Measurements from ENCODE around the gene MYOF. TPM values are rescaled to one million over a fixed set of nuclear protein-coding genes. Genes with fewer than 3 reads are reported as not detected.

The MYOF gene
- polyA plus RNA-seq, 3 donors, result 9.7 to 29.1 (median 14.5) TPM

GRCh38 chr10:93378997-93379730 lies 103.0 kb downstream of the MYOF start:
- H3K27ac Mint-ChIP-seq, result peak overlapping the region; percentile 44 to 89 (median 76)
- 100% methylated on average over 1 of the region's 3 CpGs for WGBS (ENCODE audit: insufficient coverage)
- H3K4me2 ChIP-seq (replicated peaks; ENCODE audit: extremely low read depth, low read length, poor library complexity, severe bottlenecking), result no peak overlapping the region
- no peaks in the 10 kb centered on the region for H3K9me3 ChIP-seq (replicated peaks in 1 of 2; ENCODE audit: control insufficient read depth in 1 of 2, insufficient read depth in 1 of 2, low read length in 2 of 2)
- peaks cover 0 to 1% (median 0%) of the 10 kb centered on the region in 3 donors for H3K27me3 Mint-ChIP-seq (ENCODE audit: low read depth in 3 of 3)
- TF ChIP-seq CTCF (IDR thresholded peaks at IDR 0.05), result no peak
- intact Hi-C loops (cut with micrococcal nuclease), result loop anchor here in 1 of 2 donors (5.0 to 10.0 kb wide), 2 partner anchors 118 to 296 kb away; partner anchors contain the start of gene CEP55
- H3K4me1 Mint-ChIP-seq, result peaks cover 31% of the 10 kb centered on the region
- peak; percentile 43 to 83 (median 46) for DNase-seq
- H3K4me1 ChIP-seq (ENCODE audit: control insufficient read depth in 1 of 2, insufficient read depth in 2 of 2, low read length in 2 of 2), result peaks cover 29 to 33% of the 10 kb centered on the region in 2 donors
- H3K4me3 Mint-ChIP-seq, result no peak overlapping the region
- H2AFZ ChIP-seq (ENCODE audit: insufficient read depth, low read depth, low read length, poor library complexity, severe bottlenecking), result no peak overlapping the region
- no peak overlapping the region for H3K9ac ChIP-seq (ENCODE audit: insufficient read depth, low read length, poor library complexity, severe bottlenecking)
- no peaks in the 10 kb centered on the region for H3K9me3 Mint-ChIP-seq
- no peaks in the 10 kb centered on the region for H3K27me3 ChIP-seq (ENCODE audit: control insufficient read depth in 2 of 2, insufficient read depth in 2 of 2, low read length in 2 of 2)
- peaks cover 59 to 63% of the 10 kb centered on the region in 2 donors for H3K36me3 Mint-ChIP-seq
- peaks cover 36 to 65% of the 10 kb centered on the region in 2 donors for H3K36me3 ChIP-seq (replicated peaks in 1 of 2; ENCODE audit: control insufficient read depth in 1 of 2, insufficient read depth in 2 of 2, low read length in 2 of 2)
- no peaks in the 10 kb centered on the region for H3K79me2 ChIP-seq (ENCODE audit: insufficient read depth, low read length)
- peak overlapping the region; percentile 17 to 74 for H3K27ac ChIP-seq (ENCODE audit: low read depth in 1 of 2, low read length in 2 of 2)
- H3K4me3 ChIP-seq (replicated peaks in 1 of 3; ENCODE audit: low read depth in 2 of 3, low read length in 3 of 3), result no peak overlapping the region
- no peaks in the 10 kb centered on the region for H4K20me1 ChIP-seq (ENCODE audit: insufficient read depth, low read length)

- no peaks in the 10 kb centered on the region for H3K9me3 Mint-ChIP-seq
- no peak overlapping the region for H3K9ac ChIP-seq (ENCODE audit: insufficient read depth, low read length, poor library complexity, severe bottlenecking)
- H2AFZ ChIP-seq (ENCODE audit: insufficient read depth, low read depth, low read length, poor library complexity, severe bottlenecking), result no peak overlapping the region
- H3K79me2 ChIP-seq (ENCODE audit: insufficient read depth, low read length), result no peaks in the 10 kb centered on the region
- no peak overlapping the region for H3K27ac Mint-ChIP-seq
- no peaks in the 10 kb centered on the region for H3K9me3 ChIP-seq (replicated peaks in 1 of 2; ENCODE audit: control insufficient read depth in 1 of 2, insufficient read depth in 1 of 2, low read length in 2 of 2)
- no CpG with 5 or more reads among the region's 2 CpGs for WGBS (ENCODE audit: insufficient coverage)
- H4K20me1 ChIP-seq (ENCODE audit: insufficient read depth, low read length), result no peaks in the 10 kb centered on the region
- H3K36me3 ChIP-seq (replicated peaks in 1 of 2; ENCODE audit: control insufficient read depth in 1 of 2, insufficient read depth in 2 of 2, low read length in 2 of 2), result peaks cover 44 to 76% of the 10 kb centered on the region in 2 donors
- no peak overlapping the region for H3K27ac ChIP-seq (ENCODE audit: low read depth in 1 of 2, low read length in 2 of 2)
- H3K4me2 ChIP-seq (replicated peaks; ENCODE audit: extremely low read depth, low read length, poor library complexity, severe bottlenecking), result no peak overlapping the region
- H3K36me3 Mint-ChIP-seq, result peaks cover 68 to 70% of the 10 kb centered on the region in 2 donors
- no peak overlapping the region for H3K4me3 ChIP-seq (replicated peaks in 1 of 3; ENCODE audit: low read depth in 2 of 3, low read length in 3 of 3)
- H3K27me3 ChIP-seq (ENCODE audit: control insufficient read depth in 2 of 2, insufficient read depth in 2 of 2, low read length in 2 of 2), result no peaks in the 10 kb centered on the region
- H3K4me3 Mint-ChIP-seq, result no peak overlapping the region
- peaks cover 19 to 23% of the 10 kb centered on the region in 2 donors for H3K4me1 ChIP-seq (ENCODE audit: control insufficient read depth in 1 of 2, insufficient read depth in 2 of 2, low read length in 2 of 2)
- peaks cover 21% of the 10 kb centered on the region for H3K4me1 Mint-ChIP-seq
- DNase-seq, result no peak
- TF ChIP-seq CTCF (IDR thresholded peaks at IDR 0.05), result no peak
- no peaks in the 10 kb centered on the region for H3K27me3 Mint-ChIP-seq (ENCODE audit: low read depth in 3 of 3)
- intact Hi-C loops (cut with micrococcal nuclease), result loop anchor here in 1 of 2 donors (5.0 to 10.0 kb wide), 2 partner anchors 119 to 297 kb away; partner anchors contain the start of gene CEP55
Observed at GRCh38 chr10:93378039-93378438, 104.1 kb downstream of the MYOF start.
